IPS-18c (cell line): ENCODE data around the gene DAAM1.

Experiments used
- H3K4me3 ChIP-seq: 2 replicates; pipeline ENCODE4 v1.7.0; 2013; ENCODE audit warnings: low read depth, mild to moderate bottlenecking, low read length, moderate library complexity; ENCODE audit not compliant: insufficient read depth
- H3K9me3 ChIP-seq: one replicate; pipeline ENCODE4 v1.6.1; 2013; ENCODE audit warnings: mild to moderate bottlenecking, low read length, moderate library complexity; ENCODE audit not compliant: control insufficient read depth, insufficient read depth

The DAAM1 gene

GRCh38 chr14:59377491-59377890 is 189.0 kb downstream of the DAAM1 start:
- no peaks in the 10 kb centered on the region for H3K9me3 ChIP-seq
- no peak overlapping the region for H3K4me3 ChIP-seq

DNA sequence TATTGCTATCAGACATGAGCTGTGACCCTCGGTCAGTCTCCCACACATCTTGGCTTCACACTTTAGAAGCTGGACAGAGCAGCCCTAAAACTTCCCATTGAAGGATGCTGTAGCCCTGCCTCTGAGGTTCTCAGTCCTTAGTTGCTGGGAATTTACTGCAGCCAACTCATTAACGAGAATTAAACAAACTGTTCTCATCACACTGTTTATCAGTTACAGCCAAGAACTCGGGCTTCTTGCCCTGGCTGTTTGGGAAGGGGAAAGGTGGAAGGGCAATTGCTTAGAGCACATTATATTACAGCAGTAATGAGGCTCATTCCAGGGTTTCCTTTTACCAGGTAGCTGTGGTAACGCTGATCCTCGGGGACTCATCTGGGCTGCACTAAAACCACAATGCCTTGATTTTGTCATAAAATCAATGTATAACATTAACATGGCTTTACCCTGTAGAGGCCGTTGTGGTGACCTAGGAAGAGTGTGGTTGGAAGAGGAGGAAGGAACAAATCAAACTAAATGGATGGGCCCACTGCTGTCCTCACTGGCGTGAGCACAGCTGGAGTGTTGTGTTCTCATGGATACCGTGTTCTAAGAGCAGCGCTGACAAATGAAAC is 189.6 kb downstream of the DAAM1 start:
- no peak overlapping the region for H3K4me3 ChIP-seq
- H3K9me3 ChIP-seq, result no peaks in the 10 kb centered on the region

GRCh38 chr14:59389936-59390335 is 201.5 kb downstream of the DAAM1 start:
- Histone ChIP-seq H3K4me3 (no peak overlapping the region), H3K9me3 (no peaks in the 10 kb centered on the region)

DNA sequence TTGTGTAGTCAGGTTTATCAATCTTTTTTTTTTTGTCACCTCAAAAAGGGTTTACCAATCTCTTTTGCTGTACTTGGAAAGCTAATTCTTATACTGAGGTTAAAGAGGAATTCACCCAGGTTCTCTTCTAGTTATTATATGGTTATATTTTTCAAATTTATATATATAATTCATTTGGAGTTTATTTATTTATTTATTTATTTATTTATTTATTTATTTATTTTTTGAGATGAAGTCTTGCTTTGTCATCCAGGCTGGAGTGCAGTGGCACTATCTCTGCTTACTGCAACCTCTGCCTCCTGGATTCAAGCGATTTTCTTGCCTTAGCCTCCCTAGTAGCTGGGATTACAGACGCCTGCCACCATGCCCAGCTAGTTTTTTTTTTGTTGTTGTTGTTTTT is 202.9 kb downstream of the DAAM1 start:
- no peak overlapping the region for H3K4me3 ChIP-seq
- H3K9me3 ChIP-seq, result no peaks in the 10 kb centered on the region

DNA sequence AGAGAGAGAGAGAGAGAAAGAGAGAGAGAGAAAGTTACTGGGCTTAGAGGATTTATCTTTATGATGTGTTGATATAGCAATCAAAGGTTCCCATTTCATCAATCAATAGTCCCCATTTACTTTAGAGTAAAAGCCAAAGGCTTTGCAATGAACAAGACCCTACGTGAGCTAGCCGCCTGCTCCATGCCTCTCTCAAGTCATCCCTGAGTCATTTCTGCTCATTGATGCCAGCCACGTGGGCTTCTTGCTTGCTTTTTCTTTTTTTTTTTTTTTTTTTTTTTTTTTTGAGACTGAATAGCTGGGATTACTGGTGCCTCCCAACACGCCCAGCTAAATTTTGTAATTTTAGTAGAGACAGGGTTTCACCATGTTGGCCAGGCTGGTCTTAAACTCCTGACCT is 205.8 kb downstream of the DAAM1 start:
- Histone ChIP-seq H3K9me3 (no peaks in the 10 kb centered on the region), H3K4me3 (no peak overlapping the region)

GRCh38 chr14:59395672-59396071 is 207.2 kb downstream of the DAAM1 start:
- H3K4me3 ChIP-seq, result no peak overlapping the region
- H3K9me3 ChIP-seq, result no peaks in the 10 kb centered on the region

- Histone ChIP-seq H3K4me3 (no peak overlapping the region), H3K9me3 (no peaks in the 10 kb centered on the region)
These were observed 210.4 kb downstream of the DAAM1 start for GRCh38 chr14:59398841-59399240.

- peaks cover 19% of the 10 kb centered on the region for H3K9me3 ChIP-seq
These were observed 218.2 kb downstream of the DAAM1 start for GRCh38 chr14:59406454-59407245.

DNA sequence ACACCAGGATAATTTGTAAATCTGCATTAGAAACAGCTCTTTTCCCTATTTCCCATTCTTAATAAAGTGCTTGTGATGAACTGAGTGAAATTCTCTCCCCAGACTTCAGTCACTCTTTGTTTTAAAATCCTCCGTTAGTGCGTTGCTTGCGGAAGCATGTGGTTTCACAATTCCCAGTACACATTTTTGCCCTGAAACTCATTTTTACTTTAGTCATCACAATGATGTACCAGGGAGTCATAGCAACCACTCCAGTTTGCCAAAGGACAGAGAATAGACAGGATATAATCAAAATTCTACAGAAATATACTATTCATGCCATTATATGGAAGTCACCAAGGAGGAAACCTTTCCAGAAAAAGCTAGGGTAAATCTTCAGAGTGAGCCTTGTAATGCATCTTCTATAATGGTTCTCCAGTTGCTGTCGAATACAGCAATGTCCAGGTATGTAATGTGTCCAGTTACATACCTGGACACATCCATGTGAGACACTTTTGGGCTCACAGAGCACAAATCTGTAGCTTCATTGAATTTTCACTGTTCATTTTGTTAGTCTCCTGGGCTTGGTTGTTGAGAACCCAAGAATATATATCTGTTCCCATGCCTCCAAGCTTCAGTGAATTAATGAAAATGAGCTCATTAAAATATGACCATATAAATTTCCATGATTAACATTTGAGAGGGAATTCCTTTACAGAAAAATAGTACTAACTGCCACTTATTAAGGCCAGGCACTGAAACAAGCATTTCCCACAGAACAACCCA is 219.0 kb downstream of the DAAM1 start:
- Histone ChIP-seq H3K9me3 (peaks cover 19% of the 10 kb centered on the region), H3K4me3 (no peak overlapping the region)

More at GRCh38 chr14:59406454-59407245, 218.2 kb downstream of the DAAM1 start:
- no peak overlapping the region for H3K4me3 ChIP-seq

GRCh38 chr14:59415836-59416602 is 227.6 kb downstream of the DAAM1 start:
- Histone ChIP-seq H3K4me3 (no peak overlapping the region), H3K9me3 (no peaks in the 10 kb centered on the region)

DNA sequence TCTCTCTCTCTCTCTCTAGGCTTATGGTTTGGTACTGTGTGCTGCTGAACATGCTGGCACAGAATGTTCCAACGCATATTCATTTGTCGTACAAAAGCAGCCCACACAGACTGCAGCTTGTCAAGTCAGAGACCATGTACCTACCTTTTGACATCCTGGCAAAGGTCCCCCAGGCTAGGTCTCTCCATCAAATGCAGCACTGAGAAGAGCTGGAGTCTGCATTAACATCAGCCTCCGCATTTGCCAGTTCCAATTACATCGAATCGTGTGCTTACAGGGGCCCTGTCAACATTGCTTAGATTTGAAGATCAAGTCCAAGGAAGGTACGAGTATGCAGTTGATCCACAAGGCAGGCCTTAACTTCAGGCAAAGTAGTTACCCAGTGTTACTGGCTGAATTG is 228.8 kb downstream of the DAAM1 start:
- H3K4me3 ChIP-seq, result no peak overlapping the region
- no peaks in the 10 kb centered on the region for H3K9me3 ChIP-seq

DNA sequence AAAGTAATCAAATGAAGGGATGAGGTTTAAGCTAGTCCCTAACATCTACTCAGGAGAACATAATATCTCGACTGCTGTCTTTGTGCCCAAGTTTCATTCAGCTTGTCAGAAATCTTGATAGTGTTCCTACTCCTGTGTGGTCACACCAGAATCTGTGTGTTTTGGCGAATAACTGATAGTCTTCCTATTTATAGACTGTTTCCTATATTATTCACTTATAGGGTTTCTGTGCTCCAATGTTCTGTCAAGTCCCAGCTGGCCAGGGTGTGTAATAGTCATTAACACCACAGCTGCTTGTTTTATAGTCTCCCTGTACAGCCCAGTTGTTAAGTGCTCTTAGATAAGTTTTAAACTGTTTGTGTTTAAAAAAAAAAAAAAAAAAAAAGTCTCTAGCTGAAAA is 230.8 kb downstream of the DAAM1 start:
- Histone ChIP-seq H3K9me3 (no peaks in the 10 kb centered on the region), H3K4me3 (no peak overlapping the region)
